Tibial nerve (tissue), 4 donors: ENCODE results near the gene MBOAT1.

Experiments used
- EP300 ChIP-seq, 2 donors: sonication (generic); formaldehyde crosslinking; IDR thresholded peaks; one replicate each; pipeline ENCODE4 v1.6.1; 2017; ENCODE audit warnings: antibody characterized with exemption in 2 of 2, mild to moderate bottlenecking in 1 of 2
- POLR2A ChIP-seq, 2 donors: fragments of 450-650 bp; IDR thresholded peaks; one replicate each; pipeline ENCODE4 v1.6.1; 2017; ENCODE audit warnings: antibody characterized with exemption in 2 of 2, mild to moderate bottlenecking in 2 of 2, moderate library complexity in 2 of 2
- TF ChIP-seq, protein P1 (sequence below), 5 experiments: fragments of 200-600 bp in 3 of 5; fragments of 450-650 bp in 2 of 5; sonication (generic) in 3 of 5; IDR thresholded peaks; one replicate each; pipeline ENCODE4 v1.5.1; 2016 to 2019; ENCODE audit warnings: antibody characterized with exemption in 5 of 5, mild to moderate bottlenecking in 3 of 5, moderate library complexity in 2 of 5

DNA sequence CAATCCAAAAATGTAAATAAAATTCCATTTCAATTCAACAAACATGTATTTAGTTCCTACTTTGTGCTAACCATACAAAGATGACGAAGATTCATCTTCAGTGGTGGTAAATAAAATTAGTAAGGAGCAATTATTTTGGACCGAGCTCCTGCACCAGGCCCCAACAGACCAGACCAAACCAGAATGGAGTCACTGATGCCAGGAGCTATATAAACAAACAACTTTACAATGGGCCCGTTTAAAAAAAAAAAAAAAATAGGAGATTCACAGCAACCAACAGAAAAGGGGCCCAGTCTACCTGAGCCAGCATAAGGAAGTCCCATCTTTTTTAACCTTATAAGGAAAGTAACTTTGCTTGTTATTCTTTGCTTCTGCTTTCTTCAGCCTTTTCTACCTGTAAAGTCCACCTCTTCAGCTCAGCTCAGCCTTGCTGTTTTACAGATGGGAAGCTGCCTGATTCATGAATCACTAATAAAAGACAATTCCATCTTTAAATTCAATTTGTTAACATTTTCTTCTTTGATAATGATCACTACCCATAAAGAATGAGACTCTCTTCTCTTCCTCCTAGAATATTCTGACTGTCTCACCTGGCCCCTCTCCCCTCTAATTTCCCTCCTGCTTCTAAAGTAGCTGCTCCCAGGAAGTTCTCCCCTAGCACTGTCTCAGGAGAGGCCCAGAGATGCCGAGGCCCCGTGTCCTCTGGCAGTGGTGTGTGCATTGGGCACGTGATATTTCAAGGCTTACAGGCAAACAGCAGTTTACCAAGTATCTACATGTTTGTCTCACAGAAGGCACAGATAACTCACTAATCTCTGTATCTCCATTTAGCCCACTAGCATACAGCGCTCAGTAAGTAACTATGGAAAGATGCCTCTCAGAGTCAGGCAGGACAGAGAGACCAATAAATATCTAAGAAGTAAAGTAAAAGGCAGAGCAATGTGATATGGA lies 8.4 kb downstream of the MBOAT1 start:
- no peak for TF ChIP-seq POLR2A (IDR thresholded peaks at IDR 0.05)
- TF ChIP-seq, protein P1, sequence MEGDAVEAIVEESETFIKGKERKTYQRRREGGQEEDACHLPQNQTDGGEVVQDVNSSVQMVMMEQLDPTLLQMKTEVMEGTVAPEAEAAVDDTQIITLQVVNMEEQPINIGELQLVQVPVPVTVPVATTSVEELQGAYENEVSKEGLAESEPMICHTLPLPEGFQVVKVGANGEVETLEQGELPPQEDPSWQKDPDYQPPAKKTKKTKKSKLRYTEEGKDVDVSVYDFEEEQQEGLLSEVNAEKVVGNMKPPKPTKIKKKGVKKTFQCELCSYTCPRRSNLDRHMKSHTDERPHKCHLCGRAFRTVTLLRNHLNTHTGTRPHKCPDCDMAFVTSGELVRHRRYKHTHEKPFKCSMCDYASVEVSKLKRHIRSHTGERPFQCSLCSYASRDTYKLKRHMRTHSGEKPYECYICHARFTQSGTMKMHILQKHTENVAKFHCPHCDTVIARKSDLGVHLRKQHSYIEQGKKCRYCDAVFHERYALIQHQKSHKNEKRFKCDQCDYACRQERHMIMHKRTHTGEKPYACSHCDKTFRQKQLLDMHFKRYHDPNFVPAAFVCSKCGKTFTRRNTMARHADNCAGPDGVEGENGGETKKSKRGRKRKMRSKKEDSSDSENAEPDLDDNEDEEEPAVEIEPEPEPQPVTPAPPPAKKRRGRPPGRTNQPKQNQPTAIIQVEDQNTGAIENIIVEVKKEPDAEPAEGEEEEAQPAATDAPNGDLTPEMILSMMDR (IDR thresholded peaks at IDR 0.05), result no peak
- TF ChIP-seq EP300 (IDR thresholded peaks at IDR 0.05), result no peak
